T-cell (primary cell): Measurements from ENCODE around the gene MEMO1. TPM values are rescaled to one million over a fixed set of nuclear protein-coding genes. Genes with fewer than 3 reads are reported as not detected.
A peak's percentile ranks its signal among the peaks of the same experiment; 100 is the strongest.
"Not testable (repeated sequence)": the region's sequence is repeated elsewhere in the genome, so short reads cannot be mapped to it uniquely, and the experiment has no call there.

ENCODE experiments used
- ATAC-seq, 4 experiments: fragments of 200-7000 bp in 3 of 4; fragments of 150-1000 bp in 1 of 4; cut with Tn5 transposase; replicated peaks in 1 of 4; 1 replicate in 3 of 4; 2 replicates in 1 of 4; pipeline ENCODE4 v1.10.0; 2021; ENCODE audit warnings: moderate library complexity in 3 of 4, mild to moderate bottlenecking in 2 of 4, moderate number of reproducible peaks in 1 of 4
- CTCF ChIA-PET, 2 donors: fragments of 300-600 bp; sonication (Branson Sonifier 250); formaldehyde crosslinking; loops; one replicate each; lab custom pipeline; 2022; ENCODE audit warnings: antibody characterized with exemption in 2 of 2; lab: Charles Lee
- POLR2A ChIA-PET, 2 donors: fragments of 300-600 bp; sonication (Branson Sonifier 250); formaldehyde crosslinking; loops; one replicate each; lab custom pipeline; 2022; ENCODE audit warnings: antibody characterized with exemption in 2 of 2; lab: Charles Lee
- DNase-seq, 35 experiments: peaks; one replicate each; pipeline versions ENCODE4 v3.0.0 to v3.0.0-alpha.2; 2013 to 2023
- H3K27ac ChIP-seq: one replicate; pipeline ENCODE4 v1.5.1; 2013; ENCODE audit warnings: low read length
- H3K27me3 ChIP-seq, 2 experiments: replicated peaks in 1 of 2; 1 replicate in 1 of 2; 2 replicates in 1 of 2; pipeline versions ENCODE4 v1.6.1 to v1.7.0; 2013; ENCODE audit warnings: low read length in 1 of 2, mixed read lengths in 1 of 2; ENCODE audit not compliant: control insufficient read depth in 2 of 2, insufficient read depth in 2 of 2; ENCODE audit errors: extremely low read depth in 1 of 2
- H3K36me3 ChIP-seq, 2 donors: 1 replicate in 1 of 2; 2 replicates in 1 of 2; pipeline versions ENCODE4 v1.6.1 to v1.7.0; 2013; ENCODE audit warnings: low read length in 1 of 2; ENCODE audit not compliant: control insufficient read depth in 2 of 2, insufficient read depth in 1 of 2; ENCODE audit errors: extremely low read depth in 1 of 2
- H3K4me1 ChIP-seq, 2 experiments: 1 replicate in 1 of 2; 2 replicates in 1 of 2; pipeline versions ENCODE4 v1.6.1 to v1.7.0; 2013; ENCODE audit warnings: low read length in 2 of 2, mixed read lengths in 1 of 2; ENCODE audit not compliant: insufficient read depth in 2 of 2, control insufficient read depth in 1 of 2; ENCODE audit errors: extremely low read depth in 1 of 2
- H3K4me3 ChIP-seq, 2 donors: 1 replicate in 1 of 2; 2 replicates in 1 of 2; pipeline versions ENCODE4 v1.5.1 to v1.7.0; 2013; ENCODE audit warnings: mild to moderate bottlenecking in 2 of 2, low read length in 1 of 2, moderate library complexity in 1 of 2; ENCODE audit not compliant: control insufficient read depth in 1 of 2; ENCODE audit errors: extremely low read depth in 1 of 2
- H3K9me3 ChIP-seq: 2 replicates; pipeline ENCODE4 v1.7.0; 2013
- H3K27ac Mint-ChIP-seq, 2 donors: one replicate each; pipeline ENCODE4 v1.8.0; 2020 to 2021; ENCODE audit warnings: mild to moderate bottlenecking in 2 of 2, mixed read lengths in 2 of 2
- H3K27me3 Mint-ChIP-seq, 2 donors: one replicate each; pipeline ENCODE4 v1.8.0; 2021 to 2022; ENCODE audit warnings: mixed read lengths in 2 of 2
- H3K36me3 Mint-ChIP-seq: one replicate; pipeline ENCODE4 v1.8.0; 2021; ENCODE audit warnings: mixed read lengths
- H3K4me1 Mint-ChIP-seq, 3 donors: one replicate each; pipeline ENCODE4 v1.8.0; 2020 to 2022; ENCODE audit warnings: mixed read lengths in 3 of 3, mild to moderate bottlenecking in 1 of 3
- H3K4me3 Mint-ChIP-seq, 3 donors: one replicate each; pipeline ENCODE4 v1.8.0; 2020 to 2022; ENCODE audit warnings: mild to moderate bottlenecking in 3 of 3, mixed read lengths in 3 of 3, moderate library complexity in 3 of 3
- H3K9me3 Mint-ChIP-seq, 3 donors: one replicate each; pipeline ENCODE4 v1.8.0; 2020 to 2022; ENCODE audit warnings: mixed read lengths in 3 of 3
- WGBS: methylation state at CpG from one replicate; pipeline ENCODE4 v1.1.5; 2013; ENCODE audit warnings: missing lambda C conversion rate; ENCODE audit not compliant: insufficient coverage; 5-methylcytosine and 5-hydroxymethylcytosine counted together
- total RNA-seq, 35 experiments: library from RNA in 6 of 35; stranded (reverse) in 6 of 35; fragments of 120-200 nt in 1 of 35; gene quantifications; one replicate each; pipeline versions ENCODE4 v1.2.1 to v1.2.4 and lab custom pipeline; 2013 to 2026

MEMO1 gene
- total RNA-seq, 5 donors from 2014 or later (not counting 1 experiment from before 2014, with no cell fraction given), result 35.0 to 46.3 (median 41.5) TPM

GRCh38 chr2:32010280-32010669 lies 533 bp downstream of the MEMO1 start:
- H3K9me3 ChIP-seq, H3K36me3 ChIP-seq, H3K9me3 Mint-ChIP-seq, H3K27me3 Mint-ChIP-seq, POLR2A ChIA-PET, H3K27ac ChIP-seq, H3K36me3 Mint-ChIP-seq, CTCF ChIA-PET, H3K27me3 ChIP-seq, H3K4me3 ChIP-seq: not testable (repeated sequence)
- DNase-seq, result peak in 34 of 35 experiments; percentile 42 to 76 (median 61)
- Mint-ChIP-seq H3K4me3 (peak overlapping the region; percentile 55 to 90 (median 69)), H3K27ac (peak overlapping the region in 1 of 2 donors; percentile 54), H3K4me1 (peaks cover 45 to 55% (median 48%) of the 10 kb centered on the region in 3 donors)
- 0% methylated on average over 2 of the region's 43 CpGs for WGBS
- H3K4me1 ChIP-seq, result peaks cover 14 to 27% of the 10 kb centered on the region in 2 experiments
- ATAC-seq, result peak; percentile 77 to 81 (median 80)

GRCh38 chr2:32009516-32010256 lies 1.1 kb downstream of the MEMO1 start:
- H3K4me1 ChIP-seq, result peaks cover 15 to 29% of the 10 kb centered on the region in 2 experiments
- peak in 34 of 35 experiments; percentile 3 to 53 (median 24) for DNase-seq
- Mint-ChIP-seq H3K27ac (peak overlapping the region; percentile 86 to 89), H3K36me3 (peaks cover 10% of the 10 kb centered on the region), H3K27me3 (no peaks in the 10 kb centered on the region), H3K9me3 (no peaks in the 10 kb centered on the region), H3K4me3 (peak overlapping the region; percentile 86 to 95 (median 90)), H3K4me1 (peaks cover 51 to 61% (median 54%) of the 10 kb centered on the region in 3 donors)
- H3K27me3 ChIP-seq, result no peaks in the 10 kb centered on the region
- no peaks in the 10 kb centered on the region for H3K9me3 ChIP-seq
- H3K36me3 ChIP-seq, result no peaks in the 10 kb centered on the region
- peak; percentile 1 to 4 (median 3) for ATAC-seq
- H3K27ac ChIP-seq, result no peak overlapping the region
- POLR2A ChIA-PET, result interaction anchor here in 1 of 2 donors (2.2 kb wide), 1 partner anchor 30 kb away, joined by 10 read pairs; the partner anchor contains the start of gene DPY30
- WGBS, result 1% methylated on average over 75 of the region's 91 CpGs
- CTCF ChIA-PET, result interaction anchor here in 1 of 2 donors (1.0 kb wide), 2 partner anchors 12 to 28 kb away, joined by 3 read pairs; no protein-coding TSS in a partner anchor
- peak overlapping the region; percentile 66 to 72 for H3K4me3 ChIP-seq

GRCh38 chr2:32008805-32009515 lies 1.8 kb downstream of the MEMO1 start:
- ChIA-PET POLR2A (interaction anchor here in 1 of 2 donors (1.2 to 2.2 kb wide), 2 partner anchors 31 to 54 kb away, joined by 5 to 10 read pairs; partner anchors contain the start of genes DPY30 and SPAST), CTCF (interaction anchor here in 1 of 2 donors (0.7 to 1.6 kb wide), 4 partner anchors 11 to 31 kb away, joined by 3 to 4 read pairs (median 3); partner anchors contain the start of gene DPY30)
- no peaks in the 10 kb centered on the region for H3K36me3 ChIP-seq
- Mint-ChIP-seq H3K9me3 (no peaks in the 10 kb centered on the region), H3K27me3 (no peaks in the 10 kb centered on the region), H3K36me3 (peaks cover 10% of the 10 kb centered on the region), H3K4me3 (peak overlapping the region; percentile 86 to 95 (median 89)), H3K4me1 (peaks cover 57 to 68% (median 60%) of the 10 kb centered on the region in 3 donors), H3K27ac (peak overlapping the region; percentile 86 to 89)
- DNase-seq (peak in 10 of 35 experiments; percentile 2 to 19 (median 4)), ATAC-seq (peak in 1 of 4 experiments; percentile 12)
- no peaks in the 10 kb centered on the region for H3K27me3 ChIP-seq
- peaks cover 18 to 32% of the 10 kb centered on the region in 2 experiments for H3K4me1 ChIP-seq
- WGBS, result 4% methylated on average over 8 of the region's 10 CpGs
- H3K27ac ChIP-seq, result no peak overlapping the region
- no peaks in the 10 kb centered on the region for H3K9me3 ChIP-seq
- H3K4me3 ChIP-seq, result peak overlapping the region; percentile 66 to 72

GRCh38 chr2:32007121-32007391 lies 3.8 kb downstream of the MEMO1 start:
- Histone ChIP-seq H3K4me1 (peaks cover 18 to 36% of the 10 kb centered on the region in 2 experiments), H3K27ac (no peak overlapping the region), H3K27me3 (no peaks in the 10 kb centered on the region), H3K9me3 (no peaks in the 10 kb centered on the region), H3K36me3 (no peaks in the 10 kb centered on the region), H3K4me3 (no peak overlapping the region)
- Mint-ChIP-seq H3K27me3 (no peaks in the 10 kb centered on the region), H3K36me3 (peaks cover 10% of the 10 kb centered on the region), H3K27ac (no peak overlapping the region), H3K4me1 (peaks cover 63 to 73% (median 67%) of the 10 kb centered on the region in 3 donors), H3K9me3 (no peaks in the 10 kb centered on the region), H3K4me3 (peak overlapping the region in 1 of 3 donors; percentile 89)
- ATAC-seq (no peak), DNase-seq (no peak)
- POLR2A ChIA-PET, result no interaction called here
- CTCF ChIA-PET, result interaction anchor here in 1 of 2 donors (0.5 kb wide), 1 partner anchor 8 kb away, joined by 4 read pairs; no protein-coding TSS in a partner anchor

GRCh38 chr2:32005371-32005976 lies 5.3 kb downstream of the MEMO1 start:
- no peak overlapping the region for H3K4me3 ChIP-seq
- peaks cover 15 to 28% of the 10 kb centered on the region in 2 experiments for H3K4me1 ChIP-seq
- no peaks in the 10 kb centered on the region for H3K36me3 ChIP-seq
- Mint-ChIP-seq H3K36me3 (peaks cover 13% of the 10 kb centered on the region), H3K4me3 (peak overlapping the region in 1 of 3 donors; percentile 7), H3K27me3 (no peaks in the 10 kb centered on the region), H3K4me1 (peaks cover 59 to 66% (median 62%) of the 10 kb centered on the region in 3 donors), H3K27ac (no peak overlapping the region), H3K9me3 (no peaks in the 10 kb centered on the region)
- DNase-seq (no peak), ATAC-seq (no peak)
- ChIA-PET POLR2A (interaction anchor here in 1 of 2 donors (0.6 kb wide), 3 partner anchors 13 to 1856 kb away, joined by 4 to 6 read pairs (median 5); no protein-coding TSS in a partner anchor), CTCF (interaction anchor here (0.6 to 1.0 kb wide), 4 partner anchors 19 to 521 kb away, joined by 4 to 6 read pairs (median 5); partner anchors contain the start of gene DPY30 (in 1 of the 2))
- no peaks in the 10 kb centered on the region for H3K27me3 ChIP-seq
- WGBS, result no CpG with 5 or more reads among the region's 2 CpGs
- no peak overlapping the region for H3K27ac ChIP-seq
- H3K9me3 ChIP-seq, result no peaks in the 10 kb centered on the region
